22Rv1 (cell line): ENCODE results near the gene WAC.
"Not testable (repeated sequence)": the region's sequence is repeated elsewhere in the genome, so short reads cannot be mapped to it uniquely, and the experiment has no call there.

Experiments used
- CTCF ChIP-seq: fragments of 450-650 bp; IDR thresholded peaks from 2 replicates; pipeline ENCODE4 v1.5.1; 2017; ENCODE audit warnings: mild to moderate bottlenecking
- ZFX ChIP-seq: fragments of 450-650 bp; IDR thresholded peaks from 2 replicates; pipeline ENCODE4 v1.6.1; 2017; ENCODE audit warnings: antibody characterized with exemption, borderline replicate concordance

GRCh38 chr10:28609636-28610035 lies 76.7 kb downstream of the WAC start:
- TF ChIP-seq CTCF, ZFX: not testable (repeated sequence)
